Measurements from ENCODE around the gene SDK1.
A peak's percentile ranks its signal among the peaks of the same experiment; 100 is the strongest.

SDK1 gene

DNA sequence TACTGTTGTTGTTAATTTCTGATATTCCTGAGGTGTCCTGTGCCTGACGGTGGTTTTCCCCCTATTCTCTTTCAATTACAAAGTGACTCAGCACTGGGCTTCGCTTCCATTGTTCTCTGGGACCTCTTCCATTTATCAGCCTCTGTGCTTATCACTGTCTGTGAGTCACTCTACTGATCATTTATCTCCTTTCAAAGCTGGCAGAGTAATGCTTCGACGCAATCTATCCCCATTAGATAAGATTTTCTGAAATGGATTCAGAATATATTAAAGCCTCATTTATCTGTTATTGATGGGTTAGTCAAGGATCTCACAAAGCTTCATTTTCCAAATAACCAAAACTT is 679.2 kb downstream of the SDK1 start:
- no peak overlapping the region for H3K4me3 ChIP-seq (ENCODE audit: low read depth, low read length)
- no peak for DNase-seq (ENCODE audit: low read depth)

DNA sequence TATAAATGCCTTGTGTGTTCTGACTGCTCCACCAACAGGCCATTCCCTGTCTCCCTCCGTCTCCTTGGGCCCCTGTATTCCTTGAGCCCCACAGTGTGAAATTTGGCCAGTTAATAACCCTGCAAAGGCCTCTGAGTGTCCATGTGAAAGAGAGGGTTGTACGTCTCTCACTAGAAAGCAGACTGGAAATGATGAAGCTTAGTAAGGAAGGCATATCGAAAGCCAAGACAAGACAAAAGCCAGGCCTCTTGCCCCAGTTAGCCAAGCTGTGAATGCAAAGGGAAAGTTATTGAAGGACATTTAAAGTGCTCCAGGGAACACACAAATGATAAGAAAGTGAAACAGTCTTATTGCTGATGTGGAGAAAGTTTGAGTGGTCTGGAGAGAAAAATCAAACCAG is 680.2 kb downstream of the SDK1 start:
- DNase-seq (ENCODE audit: low read depth): no peak
- TF ChIP-seq, protein P1, sequence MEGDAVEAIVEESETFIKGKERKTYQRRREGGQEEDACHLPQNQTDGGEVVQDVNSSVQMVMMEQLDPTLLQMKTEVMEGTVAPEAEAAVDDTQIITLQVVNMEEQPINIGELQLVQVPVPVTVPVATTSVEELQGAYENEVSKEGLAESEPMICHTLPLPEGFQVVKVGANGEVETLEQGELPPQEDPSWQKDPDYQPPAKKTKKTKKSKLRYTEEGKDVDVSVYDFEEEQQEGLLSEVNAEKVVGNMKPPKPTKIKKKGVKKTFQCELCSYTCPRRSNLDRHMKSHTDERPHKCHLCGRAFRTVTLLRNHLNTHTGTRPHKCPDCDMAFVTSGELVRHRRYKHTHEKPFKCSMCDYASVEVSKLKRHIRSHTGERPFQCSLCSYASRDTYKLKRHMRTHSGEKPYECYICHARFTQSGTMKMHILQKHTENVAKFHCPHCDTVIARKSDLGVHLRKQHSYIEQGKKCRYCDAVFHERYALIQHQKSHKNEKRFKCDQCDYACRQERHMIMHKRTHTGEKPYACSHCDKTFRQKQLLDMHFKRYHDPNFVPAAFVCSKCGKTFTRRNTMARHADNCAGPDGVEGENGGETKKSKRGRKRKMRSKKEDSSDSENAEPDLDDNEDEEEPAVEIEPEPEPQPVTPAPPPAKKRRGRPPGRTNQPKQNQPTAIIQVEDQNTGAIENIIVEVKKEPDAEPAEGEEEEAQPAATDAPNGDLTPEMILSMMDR (IDR thresholded peaks at IDR 0.05; ENCODE audit: control insufficient read depth, extremely low read depth, insufficient read depth): no peak
- no peak overlapping the region for H3K4me3 ChIP-seq (ENCODE audit: low read depth, low read length)

More for the DNA sequence above, 679.2 kb downstream of the SDK1 start:
- TF ChIP-seq, protein P1 (IDR thresholded peaks at IDR 0.05; ENCODE audit: control insufficient read depth, extremely low read depth, insufficient read depth): no peak

DNA sequence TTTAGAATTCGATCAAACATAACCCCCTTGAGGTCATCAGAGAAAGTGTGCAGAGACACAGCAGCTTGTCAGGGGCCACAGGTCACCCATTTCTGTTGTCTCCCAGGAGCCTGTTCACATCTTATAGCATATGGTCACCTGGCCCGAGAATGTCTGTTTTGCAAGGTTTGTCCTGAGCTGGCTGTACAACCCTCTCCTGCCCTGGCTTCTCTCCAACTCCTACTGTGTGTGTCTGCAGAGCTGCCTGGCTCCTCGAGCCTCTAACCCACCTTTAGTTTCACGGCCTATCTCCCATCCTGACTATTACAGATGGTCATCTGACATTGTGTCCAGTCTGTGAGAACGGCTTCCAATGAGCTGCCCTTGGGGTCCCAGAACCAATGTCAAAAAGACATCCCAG is 683.4 kb downstream of the SDK1 start:
- no peak overlapping the region for H3K4me3 ChIP-seq (ENCODE audit: low read depth, low read length)
- TF ChIP-seq, protein P1 (IDR thresholded peaks at IDR 0.05; ENCODE audit: control insufficient read depth, extremely low read depth, insufficient read depth): no peak
- no peak for DNase-seq (ENCODE audit: low read depth)

DNA sequence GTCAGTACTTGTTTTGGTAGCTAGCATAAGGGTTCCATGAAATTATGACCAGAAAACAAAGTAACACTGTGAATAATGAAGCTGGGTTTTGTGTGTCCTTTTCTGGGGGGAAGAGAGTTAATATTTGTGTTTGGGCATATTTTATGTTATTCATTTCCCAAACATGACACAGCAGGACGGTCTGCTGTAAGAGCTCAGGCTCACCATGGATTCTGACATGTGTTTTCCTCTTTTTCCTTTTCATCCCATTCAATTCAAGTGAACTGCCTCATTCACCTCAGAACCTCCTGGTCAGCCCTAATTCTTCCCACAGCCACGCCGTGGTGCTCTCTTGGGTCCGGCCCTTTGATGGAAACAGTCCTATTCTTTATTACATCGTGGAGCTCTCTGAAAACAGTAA is 685.9 kb downstream of the SDK1 start:
- no peak for DNase-seq (ENCODE audit: low read depth)
- TF ChIP-seq, protein P1 (IDR thresholded peaks at IDR 0.05; ENCODE audit: control insufficient read depth, extremely low read depth, insufficient read depth): no peak
- no peak overlapping the region for H3K4me3 ChIP-seq (ENCODE audit: low read depth, low read length)

DNA sequence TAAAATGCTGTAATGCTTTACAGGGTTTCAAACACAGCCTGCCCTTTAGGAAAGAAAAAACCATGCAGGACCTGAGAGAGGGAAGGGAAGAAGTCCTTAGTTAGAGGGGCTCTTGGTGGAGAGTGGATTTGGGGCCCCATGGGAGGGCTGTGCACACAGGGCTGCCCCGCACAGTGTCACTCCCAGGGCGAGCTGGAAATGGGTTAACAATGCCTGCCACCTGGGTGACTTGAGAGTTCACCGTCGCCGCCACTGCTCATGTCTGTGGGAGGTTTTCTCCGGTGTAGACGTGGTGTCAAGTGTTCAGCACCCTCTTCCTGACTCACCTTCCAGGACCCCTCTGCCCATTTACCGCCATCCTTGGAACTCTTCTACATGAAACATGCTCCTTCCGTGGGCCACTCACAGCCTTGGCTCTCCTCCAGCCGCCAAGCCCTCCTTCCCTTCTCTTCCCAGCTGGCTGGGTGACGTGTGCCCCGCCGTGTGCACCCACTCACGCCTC is 686.4 kb downstream of the SDK1 start:
- DNase-seq (ENCODE audit: low read depth): no peak
- no peak overlapping the region for H3K4me3 ChIP-seq (ENCODE audit: low read depth, low read length)
- TF ChIP-seq, protein P1 (IDR thresholded peaks at IDR 0.05; ENCODE audit: control insufficient read depth, extremely low read depth, insufficient read depth): no peak

DNA sequence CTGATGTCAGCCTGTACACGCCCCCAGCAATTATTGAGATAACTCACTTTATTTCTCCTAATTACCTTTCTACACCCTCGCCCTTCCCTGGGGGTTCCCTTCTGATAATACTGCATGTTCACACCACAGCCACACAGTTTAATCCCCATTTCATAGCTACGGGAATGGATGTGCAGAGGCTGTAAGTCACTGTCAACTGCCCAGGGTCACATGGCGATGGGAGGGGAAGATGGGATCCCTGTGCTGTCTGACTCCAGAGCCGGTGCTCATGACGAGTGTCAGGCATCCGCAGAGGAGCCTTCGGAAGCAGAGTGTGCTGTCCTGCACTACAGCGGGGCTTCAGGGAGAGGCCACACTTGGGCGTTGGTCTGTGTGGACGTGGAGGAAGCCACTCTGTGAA is 688.7 kb downstream of the SDK1 start:
- DNase-seq (ENCODE audit: low read depth): no peak
- H3K4me3 ChIP-seq (ENCODE audit: low read depth, low read length): no peak overlapping the region
- TF ChIP-seq, protein P1 (IDR thresholded peaks at IDR 0.05; ENCODE audit: control insufficient read depth, extremely low read depth, insufficient read depth): no peak

DNA sequence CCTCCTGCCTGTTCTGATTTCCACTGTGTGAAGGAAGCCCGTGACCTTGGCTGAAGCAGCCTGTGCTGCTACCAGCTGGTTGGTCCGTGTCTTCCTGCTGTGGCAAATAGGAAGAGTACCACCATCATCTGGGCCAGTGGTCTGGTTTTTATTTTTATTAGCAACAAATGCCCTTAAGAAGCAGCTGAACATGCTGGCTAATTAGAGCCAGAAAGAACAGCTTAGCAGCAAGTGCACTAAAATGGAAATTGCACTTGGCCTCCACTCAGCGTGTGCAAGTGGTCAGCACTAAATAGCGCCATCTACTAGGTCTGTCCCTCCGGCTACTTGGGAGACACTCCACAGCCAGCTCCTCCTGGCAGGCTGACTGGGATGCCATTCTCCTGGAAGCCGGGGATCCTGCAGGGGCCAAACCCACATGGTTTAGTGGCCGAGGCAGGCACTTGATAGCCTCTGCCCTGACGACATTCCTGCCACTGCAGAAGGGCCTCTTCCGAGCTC is 690.7 kb downstream of the SDK1 start:
- no peak overlapping the region for H3K4me3 ChIP-seq (ENCODE audit: low read depth, low read length)
- DNase-seq (ENCODE audit: low read depth): no peak
- TF ChIP-seq, protein P1 (IDR thresholded peaks at IDR 0.05; ENCODE audit: control insufficient read depth, extremely low read depth, insufficient read depth): 0 out of 2 replicates have a peak, but pooled peaks have one; percentile 10
